Measurements from ENCODE around the gene MYRIP.

The MYRIP gene

DNA sequence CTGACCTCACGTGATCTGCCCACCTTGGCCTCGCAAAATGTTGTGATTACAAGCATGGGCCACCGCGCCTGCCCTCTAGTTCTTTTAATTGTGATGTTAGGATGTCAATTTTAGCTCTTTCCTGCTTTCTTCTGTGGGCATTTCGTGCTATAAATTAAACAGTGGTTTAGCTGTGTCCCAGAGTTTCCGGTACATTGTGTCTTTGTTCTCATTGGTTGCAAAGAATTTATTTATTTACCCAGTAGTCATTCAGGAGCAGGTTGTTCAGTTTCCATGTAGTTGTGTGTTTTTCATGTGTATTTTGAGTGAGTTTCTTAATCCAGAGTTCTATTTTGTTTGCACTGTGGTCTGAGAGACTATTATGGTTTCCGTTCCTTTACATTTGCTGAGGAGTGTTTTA lies 30.1 kb downstream of the MYRIP start:
- Histone ChIP-seq H3K79me2 (ENCODE audit: control insufficient read depth, low read length) (no peaks in the 10 kb centered on the region), H3F3A (ENCODE audit: control insufficient read depth, insufficient read depth) (no peaks in the 10 kb centered on the region), H4K20me1 (ENCODE audit: control insufficient read depth, insufficient read depth, low read depth, low read length) (no peaks in the 10 kb centered on the region), H3K9me2 (replicated peaks; ENCODE audit: control insufficient read depth, low read length) (no peaks in the 10 kb centered on the region), H3K27me3 (ENCODE audit: control insufficient read depth, low read length) (no peaks in the 10 kb centered on the region), H3K4me2 (ENCODE audit: low read length) (no peak overlapping the region), H3K9me3 (ENCODE audit: control insufficient read depth, insufficient read depth, low read length) (no peaks in the 10 kb centered on the region), H3K36me3 (ENCODE audit: control insufficient read depth, low read length) (no peaks in the 10 kb centered on the region), H3K4me1 (ENCODE audit: control insufficient read depth, low read length) (no peaks in the 10 kb centered on the region), H3K27ac (ENCODE audit: low read depth, low read length) (no peak overlapping the region), H3K4me3 (ENCODE audit: low read length) (no peak overlapping the region)
- TF ChIP-seq CTCF (IDR thresholded peaks at IDR 0.05; ENCODE audit: low read depth, low read length, poor library complexity, severe bottlenecking) = no peak
- TF ChIP-seq EZH2phosphoT487 (IDR thresholded peaks at IDR 0.05; ENCODE audit: borderline replicate concordance, low read length) = no peak

DNA sequence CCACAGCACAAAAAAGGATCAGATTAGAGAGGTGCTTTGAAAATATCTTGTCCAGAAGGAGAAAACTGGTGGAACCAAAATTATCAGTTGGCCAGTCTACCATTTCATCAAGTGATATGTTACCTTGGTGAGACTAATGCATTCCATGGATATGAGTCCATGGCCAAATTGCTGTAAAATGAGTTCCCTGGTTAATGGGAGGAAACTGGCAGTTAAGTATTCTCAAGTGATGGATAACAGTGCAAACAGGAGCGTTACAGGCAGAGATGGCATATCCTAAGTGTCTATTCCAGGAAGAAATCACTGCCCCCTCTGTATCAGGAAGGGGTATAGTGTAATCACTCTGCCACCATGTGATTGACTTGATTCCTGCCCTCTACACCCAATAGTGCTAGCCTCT lies 34.0 kb downstream of the MYRIP start:
- Histone ChIP-seq H3F3A (ENCODE audit: control insufficient read depth, insufficient read depth) (no peaks in the 10 kb centered on the region), H3K4me3 (ENCODE audit: low read length) (no peak overlapping the region), H3K79me2 (ENCODE audit: control insufficient read depth, low read length) (no peaks in the 10 kb centered on the region), H3K9me3 (ENCODE audit: control insufficient read depth, insufficient read depth, low read length) (no peaks in the 10 kb centered on the region), H3K27me3 (ENCODE audit: control insufficient read depth, low read length) (no peaks in the 10 kb centered on the region), H3K4me2 (ENCODE audit: low read length) (no peak overlapping the region), H3K36me3 (ENCODE audit: control insufficient read depth, low read length) (no peaks in the 10 kb centered on the region), H3K4me1 (ENCODE audit: control insufficient read depth, low read length) (no peaks in the 10 kb centered on the region), H3K9me2 (replicated peaks; ENCODE audit: control insufficient read depth, low read length) (no peaks in the 10 kb centered on the region), H3K27ac (ENCODE audit: low read depth, low read length) (no peak overlapping the region), H4K20me1 (ENCODE audit: control insufficient read depth, insufficient read depth, low read depth, low read length) (no peaks in the 10 kb centered on the region)
- TF ChIP-seq CTCF (IDR thresholded peaks at IDR 0.05; ENCODE audit: low read depth, low read length, poor library complexity, severe bottlenecking) = no peak
- TF ChIP-seq EZH2phosphoT487 (IDR thresholded peaks at IDR 0.05; ENCODE audit: borderline replicate concordance, low read length) = no peak

DNA sequence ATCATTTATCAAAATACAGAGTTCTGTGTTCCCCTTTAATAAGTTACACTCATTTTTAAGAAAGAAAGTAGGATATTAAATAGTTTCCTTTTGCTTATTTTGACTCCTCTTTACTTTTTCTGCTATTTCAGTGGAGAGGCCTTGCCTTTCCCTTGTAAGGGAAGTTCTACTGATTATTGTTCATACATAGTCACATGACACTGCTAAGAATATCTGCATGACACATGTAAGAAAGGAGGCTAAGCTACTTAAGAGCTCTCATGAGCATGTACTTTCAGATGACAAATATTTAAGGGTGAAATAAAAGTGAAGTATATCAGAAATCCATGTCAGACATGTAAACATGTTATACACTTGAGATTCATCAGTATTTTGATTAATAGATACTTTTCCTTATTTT lies 39.0 kb downstream of the MYRIP start:
- no peaks in the 10 kb centered on the region for H3K9me2 ChIP-seq (replicated peaks; ENCODE audit: control insufficient read depth, low read length)
- no peak overlapping the region for H3K4me3 ChIP-seq (ENCODE audit: low read length)
- H3K4me2 ChIP-seq (ENCODE audit: low read length) = no peak overlapping the region
- TF ChIP-seq CTCF (IDR thresholded peaks at IDR 0.05; ENCODE audit: low read depth, low read length, poor library complexity, severe bottlenecking) = no peak
- no peak for TF ChIP-seq EZH2phosphoT487 (IDR thresholded peaks at IDR 0.05; ENCODE audit: borderline replicate concordance, low read length)
- no peaks in the 10 kb centered on the region for H3K9me3 ChIP-seq (ENCODE audit: control insufficient read depth, insufficient read depth, low read length)
- H3K4me1 ChIP-seq (ENCODE audit: control insufficient read depth, low read length) = no peaks in the 10 kb centered on the region
- no peaks in the 10 kb centered on the region for H3K27me3 ChIP-seq (ENCODE audit: control insufficient read depth, low read length)
- H3F3A ChIP-seq (ENCODE audit: control insufficient read depth, insufficient read depth) = no peaks in the 10 kb centered on the region
- H3K79me2 ChIP-seq (ENCODE audit: control insufficient read depth, low read length) = no peaks in the 10 kb centered on the region
- no peaks in the 10 kb centered on the region for H3K36me3 ChIP-seq (ENCODE audit: control insufficient read depth, low read length)
- H3K27ac ChIP-seq (ENCODE audit: low read depth, low read length) = no peak overlapping the region
- no peaks in the 10 kb centered on the region for H4K20me1 ChIP-seq (ENCODE audit: control insufficient read depth, insufficient read depth, low read depth, low read length)

Data from DOHH2 (cell line).